Liver (tissue), 9 donors: ENCODE results near the gene ANKRD42. TPM values are rescaled to one million over a fixed set of nuclear protein-coding genes. Genes with fewer than 3 reads are reported as not detected.

Source experiments
- DNase-seq: peaks from one replicate; pipeline ENCODE4 v3.0.0-alpha.2; 2017; ENCODE audit warnings: low spot score
- H3K27ac ChIP-seq, 2 donors: one replicate each; pipeline ENCODE4 v1.7.0; 2013; ENCODE audit warnings: inconsistent platforms in 2 of 2, low read length in 2 of 2, control low read depth in 1 of 2, low read depth in 1 of 2, mild to moderate bottlenecking in 1 of 2
- H3K27me3 ChIP-seq, 4 donors: one replicate each; pipeline versions ENCODE4 v1.6.1 to v1.7.0; 2013; ENCODE audit warnings: low read length in 3 of 4, inconsistent platforms in 1 of 4, mild to moderate bottlenecking in 1 of 4, moderate library complexity in 1 of 4; ENCODE audit not compliant: control insufficient read depth in 4 of 4, insufficient read depth in 4 of 4
- H3K36me3 ChIP-seq, 4 donors: one replicate each; pipeline versions ENCODE4 v1.6.1 to v1.7.0; 2013; ENCODE audit warnings: low read length in 3 of 4, mild to moderate bottlenecking in 3 of 4, low read depth in 1 of 4, moderate library complexity in 1 of 4; ENCODE audit not compliant: control insufficient read depth in 4 of 4, insufficient read depth in 3 of 4
- H3K4me1 ChIP-seq, 4 donors: one replicate each; pipeline versions ENCODE4 v1.6.1 to v1.7.0; 2013; ENCODE audit warnings: low read length in 3 of 4, mild to moderate bottlenecking in 3 of 4, moderate library complexity in 1 of 4; ENCODE audit not compliant: control insufficient read depth in 4 of 4, insufficient read depth in 4 of 4
- H3K4me3 ChIP-seq, 3 donors: one replicate each; pipeline versions ENCODE4 v1.6.1 to v1.7.0; 2013; ENCODE audit warnings: low read length in 3 of 3, control low read depth in 1 of 3, low read depth in 1 of 3, mild to moderate bottlenecking in 1 of 3
- H3K9ac ChIP-seq, 2 donors: one replicate each; pipeline ENCODE4 v1.7.0; 2013; ENCODE audit warnings: low read length in 2 of 2, mild to moderate bottlenecking in 2 of 2, moderate library complexity in 2 of 2, control low read depth in 1 of 2, low read depth in 1 of 2
- H3K9me3 ChIP-seq, 4 donors: one replicate each; pipeline versions ENCODE4 v1.6.1 to v1.7.0; 2013; ENCODE audit warnings: low read length in 3 of 4; ENCODE audit not compliant: control insufficient read depth in 4 of 4
- CTCF ChIP-seq: fragments of 150-350 bp; IDR thresholded peaks from 2 replicates; pipeline ENCODE4 v1.5.1; 2017; ENCODE audit warnings: improper control_type of control experiment, low read depth, low read length; ENCODE audit not compliant: missing input control
- EGR1 ChIP-seq, 2 donors: IDR thresholded peaks; 2 replicates each; pipeline ENCODE4 v1.6.1; 2016 to 2018; ENCODE audit warnings: antibody characterized with exemption in 2 of 2, low read depth in 2 of 2
- FOXA1 ChIP-seq: IDR thresholded peaks from 2 replicates; pipeline ENCODE4 v1.6.1; 2016; ENCODE audit warnings: antibody characterized with exemption
- FOXA2 ChIP-seq: IDR thresholded peaks from 2 replicates; pipeline ENCODE4 v1.6.1; 2016; ENCODE audit warnings: antibody characterized with exemption
- GABPA ChIP-seq, 2 donors: IDR thresholded peaks in 1 of 2; conservative IDR thresholded peaks in 1 of 2; 2 replicates each; pipeline ENCODE4 v1.6.1; 2016; ENCODE audit warnings: antibody characterized with exemption in 2 of 2, mild to moderate bottlenecking in 1 of 2, moderate library complexity in 1 of 2
- HNF4A ChIP-seq, 2 donors: conservative IDR thresholded peaks; 2 replicates each; pipeline ENCODE4 v1.6.1; 2016; ENCODE audit warnings: antibody characterized with exemption in 2 of 2, mild to moderate bottlenecking in 2 of 2
- HNF4G ChIP-seq: IDR thresholded peaks from 2 replicates; pipeline ENCODE4 v1.6.1; 2016; ENCODE audit warnings: antibody characterized with exemption
- JUND ChIP-seq, 2 donors: IDR thresholded peaks; 2 replicates each; pipeline ENCODE4 v1.6.1; 2016; ENCODE audit warnings: antibody characterized with exemption in 2 of 2
- MAX ChIP-seq: IDR thresholded peaks from 2 replicates; pipeline ENCODE4 v1.6.1; 2016; ENCODE audit warnings: antibody characterized with exemption
- NR2F2 ChIP-seq: IDR thresholded peaks from 2 replicates; pipeline ENCODE4 v1.6.1; 2016; ENCODE audit warnings: antibody characterized with exemption
- RAD21 ChIP-seq, 2 donors: IDR thresholded peaks; 2 replicates each; pipeline ENCODE4 v1.6.1; 2016; ENCODE audit warnings: antibody characterized with exemption in 2 of 2, mild to moderate bottlenecking in 2 of 2
- RXRA ChIP-seq, 2 donors: IDR thresholded peaks; 2 replicates each; pipeline ENCODE4 v1.6.1; 2017 to 2018; ENCODE audit warnings: antibody characterized with exemption in 2 of 2, mild to moderate bottlenecking in 1 of 2
- SP1 ChIP-seq: IDR thresholded peaks from 2 replicates; pipeline ENCODE4 v1.6.1; 2018; ENCODE audit warnings: antibody characterized with exemption, mild to moderate bottlenecking
- TAF1 ChIP-seq: conservative IDR thresholded peaks from 2 replicates; pipeline ENCODE4 v1.6.1; 2016; ENCODE audit warnings: antibody characterized with exemption, mild to moderate bottlenecking
- YY1 ChIP-seq: IDR thresholded peaks from 2 replicates; pipeline ENCODE4 v1.6.1; 2016; ENCODE audit warnings: antibody characterized with exemption, mild to moderate bottlenecking
- WGBS: extraction: QIAGEN DNeasy Blood & Tissue Kit; methylation state at CpG from one replicate; pipeline ENCODE4 v1.1.7; 2013; 5-methylcytosine and 5-hydroxymethylcytosine counted together
- polyA plus RNA-seq, 2 donors: library from polyadenylated mRNA; stranded (reverse) in 1 of 2; unstranded in 1 of 2; fragments of 200-250 nt in 1 of 2; fragments of >200 nt in 1 of 2; fragmentation: Nextera tagmentation in 1 of 2; extraction: Ambion mirVana in 1 of 2; gene quantifications; one replicate each; pipeline versions ENCODE4 v1.2.1 to v1.2.3, GENCODE V29; 2013 to 2015
- total RNA-seq, 2 donors: library from RNA; depleted of rRNA; stranded (reverse); fragments of >200 nt; gene quantifications; one replicate each; pipeline ENCODE4 v1.2.3, GENCODE V29; 2014
- TF ChIP-seq, protein P1 (sequence below): IDR thresholded peaks from 2 replicates; pipeline ENCODE4 v1.6.1; 2016; ENCODE audit warnings: antibody characterized with exemption
- TF ChIP-seq, protein P2 (sequence below): IDR thresholded peaks from 2 replicates; pipeline ENCODE4 v1.6.1; 2016; ENCODE audit warnings: antibody characterized with exemption, mild to moderate bottlenecking
- TF ChIP-seq, protein P3 (sequence below): IDR thresholded peaks from 2 replicates; pipeline ENCODE4 v1.6.1; 2016; ENCODE audit warnings: antibody characterized with exemption
- donor health status: healthy.
- donor health status: healthy.
- donor health status: healthy.
- donor health status: healthy.
- donor health status: healthy.

The ANKRD42 gene
- total and polyA plus RNA-seq, 4 donors = 2.0 to 4.9 (median 2.4) TPM

DNA sequence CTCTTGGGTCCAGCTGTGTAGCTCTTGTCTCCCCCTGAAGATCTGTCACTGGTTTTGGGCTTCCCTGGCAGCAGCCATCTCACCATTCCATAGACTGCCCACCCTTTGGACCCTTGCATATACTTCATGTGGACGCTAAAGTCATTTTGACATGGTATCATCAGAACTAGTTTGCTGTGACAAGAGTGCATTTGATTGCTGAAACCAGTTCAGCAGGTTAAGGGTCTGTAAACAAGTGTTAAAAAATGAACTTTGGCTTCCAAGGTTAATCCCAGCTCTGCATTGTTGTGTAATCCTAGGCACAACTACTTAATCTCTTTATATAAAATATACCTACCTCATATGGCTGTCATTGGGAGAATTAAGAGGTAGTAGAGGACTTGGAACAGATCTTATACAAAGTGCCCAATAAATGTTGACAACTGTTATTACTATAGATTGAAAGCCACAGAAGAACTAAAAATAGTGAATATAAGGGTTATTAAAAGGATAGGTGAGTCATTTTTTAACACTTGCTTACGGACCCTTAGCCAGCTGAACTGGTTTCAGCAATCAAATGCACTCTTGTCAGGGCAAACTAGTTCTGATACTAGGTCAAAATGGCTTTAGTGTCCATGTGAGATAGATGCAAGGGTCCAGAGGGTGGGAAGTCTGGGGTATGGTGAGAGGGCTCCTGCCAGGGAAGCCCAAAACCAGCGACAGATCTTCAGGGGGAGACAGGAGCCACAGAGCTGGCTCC is 63.3 kb downstream of the ANKRD42 start:
- peaks cover 0 to 30% (median 7%) of the 10 kb centered on the region in 4 donors for H3K36me3 ChIP-seq
- DNase-seq = no peak
- H3K4me3 ChIP-seq = no peak overlapping the region
- no peak overlapping the region for H3K9ac ChIP-seq
- 47% methylated on average over 3 of the region's 3 CpGs for WGBS
- H3K27ac ChIP-seq = peak overlapping the region; percentile 48 to 68
- peaks cover 3 to 21% (median 13%) of the 10 kb centered on the region in 4 donors for H3K4me1 ChIP-seq
- H3K27me3 ChIP-seq = no peaks in the 10 kb centered on the region
- no peaks in the 10 kb centered on the region for H3K9me3 ChIP-seq
- TF ChIP-seq RAD21 (IDR thresholded peaks at IDR 0.05) (peak in 1 of 2 donors; percentile 22), RXRA (IDR thresholded peaks at IDR 0.05) (peak; percentile 73 to 75), TAF1 (no peak), FOXA2 (peak; percentile 85), MAX (peak; percentile 28), FOXA1 (peak; percentile 70), SP1 (peak; percentile 81), GABPA (IDR thresholded peaks at IDR 0.05 in 1 of 2, conservative IDR thresholded peaks at IDR 0.05 in 1 of 2) (no peak), NR2F2 (peak; percentile 57), CTCF (no peak), JUND (IDR thresholded peaks at IDR 0.05) (peak in 1 of 2 donors; percentile 15), YY1 (peak; percentile 43), EGR1 (IDR thresholded peaks at IDR 0.05; ENCODE audit: low read depth in 2 of 2) (no peak), HNF4G (peak; percentile 51), HNF4A (conservative IDR thresholded peaks at IDR 0.05) (peak; percentile 90)
- TF ChIP-seq, protein P1, sequence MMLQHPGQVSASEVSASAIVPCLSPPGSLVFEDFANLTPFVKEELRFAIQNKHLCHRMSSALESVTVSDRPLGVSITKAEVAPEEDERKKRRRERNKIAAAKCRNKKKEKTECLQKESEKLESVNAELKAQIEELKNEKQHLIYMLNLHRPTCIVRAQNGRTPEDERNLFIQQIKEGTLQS = peak; percentile 35
- TF ChIP-seq, protein P2, sequence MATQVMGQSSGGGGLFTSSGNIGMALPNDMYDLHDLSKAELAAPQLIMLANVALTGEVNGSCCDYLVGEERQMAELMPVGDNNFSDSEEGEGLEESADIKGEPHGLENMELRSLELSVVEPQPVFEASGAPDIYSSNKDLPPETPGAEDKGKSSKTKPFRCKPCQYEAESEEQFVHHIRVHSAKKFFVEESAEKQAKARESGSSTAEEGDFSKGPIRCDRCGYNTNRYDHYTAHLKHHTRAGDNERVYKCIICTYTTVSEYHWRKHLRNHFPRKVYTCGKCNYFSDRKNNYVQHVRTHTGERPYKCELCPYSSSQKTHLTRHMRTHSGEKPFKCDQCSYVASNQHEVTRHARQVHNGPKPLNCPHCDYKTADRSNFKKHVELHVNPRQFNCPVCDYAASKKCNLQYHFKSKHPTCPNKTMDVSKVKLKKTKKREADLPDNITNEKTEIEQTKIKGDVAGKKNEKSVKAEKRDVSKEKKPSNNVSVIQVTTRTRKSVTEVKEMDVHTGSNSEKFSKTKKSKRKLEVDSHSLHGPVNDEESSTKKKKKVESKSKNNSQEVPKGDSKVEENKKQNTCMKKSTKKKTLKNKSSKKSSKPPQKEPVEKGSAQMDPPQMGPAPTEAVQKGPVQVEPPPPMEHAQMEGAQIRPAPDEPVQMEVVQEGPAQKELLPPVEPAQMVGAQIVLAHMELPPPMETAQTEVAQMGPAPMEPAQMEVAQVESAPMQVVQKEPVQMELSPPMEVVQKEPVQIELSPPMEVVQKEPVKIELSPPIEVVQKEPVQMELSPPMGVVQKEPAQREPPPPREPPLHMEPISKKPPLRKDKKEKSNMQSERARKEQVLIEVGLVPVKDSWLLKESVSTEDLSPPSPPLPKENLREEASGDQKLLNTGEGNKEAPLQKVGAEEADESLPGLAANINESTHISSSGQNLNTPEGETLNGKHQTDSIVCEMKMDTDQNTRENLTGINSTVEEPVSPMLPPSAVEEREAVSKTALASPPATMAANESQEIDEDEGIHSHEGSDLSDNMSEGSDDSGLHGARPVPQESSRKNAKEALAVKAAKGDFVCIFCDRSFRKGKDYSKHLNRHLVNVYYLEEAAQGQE = peak; percentile 35
- TF ChIP-seq, protein P3, sequence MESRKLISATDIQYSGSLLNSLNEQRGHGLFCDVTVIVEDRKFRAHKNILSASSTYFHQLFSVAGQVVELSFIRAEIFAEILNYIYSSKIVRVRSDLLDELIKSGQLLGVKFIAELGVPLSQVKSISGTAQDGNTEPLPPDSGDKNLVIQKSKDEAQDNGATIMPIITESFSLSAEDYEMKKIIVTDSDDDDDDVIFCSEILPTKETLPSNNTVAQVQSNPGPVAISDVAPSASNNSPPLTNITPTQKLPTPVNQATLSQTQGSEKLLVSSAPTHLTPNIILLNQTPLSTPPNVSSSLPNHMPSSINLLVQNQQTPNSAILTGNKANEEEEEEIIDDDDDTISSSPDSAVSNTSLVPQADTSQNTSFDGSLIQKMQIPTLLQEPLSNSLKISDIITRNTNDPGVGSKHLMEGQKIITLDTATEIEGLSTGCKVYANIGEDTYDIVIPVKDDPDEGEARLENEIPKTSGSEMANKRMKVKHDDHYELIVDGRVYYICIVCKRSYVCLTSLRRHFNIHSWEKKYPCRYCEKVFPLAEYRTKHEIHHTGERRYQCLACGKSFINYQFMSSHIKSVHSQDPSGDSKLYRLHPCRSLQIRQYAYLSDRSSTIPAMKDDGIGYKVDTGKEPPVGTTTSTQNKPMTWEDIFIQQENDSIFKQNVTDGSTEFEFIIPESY = no peak
